Left lung (tissue), 10 donors: ENCODE data around the gene SERPINB3. TPM values are rescaled to one million over a fixed set of nuclear protein-coding genes. Genes with fewer than 3 reads are reported as not detected.

Experiments
- ATAC-seq: fragments of 200-7000 bp; cut with Tn5 transposase; one replicate; pipeline ENCODE4 v1.9.1; 2020; ENCODE audit warnings: moderate library complexity
- DNase-seq, 4 donors: peaks; one replicate each; pipeline ENCODE4 v3.0.0-alpha.2; 2013 to 2020
- H3K27ac ChIP-seq, 2 donors: fragments of 200-600 bp; sonication (generic) in 1 of 2; one replicate each; pipeline versions ENCODE4 v1.5.0 to v1.8.0; 2020 to 2021
- H3K27me3 ChIP-seq, 2 donors: fragments of 200-600 bp; sonication (generic) in 1 of 2; one replicate each; pipeline versions ENCODE4 v1.5.0 to v1.8.0; 2020 to 2021
- H3K36me3 ChIP-seq, 2 donors: fragments of 200-600 bp; sonication (generic) in 1 of 2; one replicate each; pipeline versions ENCODE4 v1.5.0 to v1.8.0; 2020 to 2021
- H3K4me1 ChIP-seq, 2 donors: fragments of 200-600 bp; one replicate each; pipeline ENCODE4 v1.8.0; 2021
- H3K4me3 ChIP-seq, 2 donors: fragments of 200-600 bp; sonication (generic) in 1 of 2; one replicate each; pipeline versions ENCODE4 v1.5.0 to v1.8.0; 2020 to 2021; ENCODE audit warnings: mild to moderate bottlenecking in 1 of 2
- H3K9me3 ChIP-seq, 2 donors: fragments of 200-600 bp; sonication (generic) in 1 of 2; one replicate each; pipeline versions ENCODE4 v1.5.0 to v1.8.0; 2020 to 2021
- intact Hi-C, 2 donors: fragments of 100-400 bp; cut with DNase I; formaldehyde crosslinking; loops; one replicate each; pipeline versions ENCODE4 v1.11.2 to v1.14.2; 2022
- polyA plus RNA-seq, 6 donors: library from polyadenylated mRNA; unstranded; fragments of 120-200 nt; gene quantifications; one replicate each; pipeline ENCODE4 v1.2.1, GENCODE V29; 2013; ENCODE audit not compliant: insufficient read length in 6 of 6
- total RNA-seq, 2 donors: library from RNA; stranded (reverse); fragmentation: NEBNext Ultra II Directional; extraction: Animal tissue kit (Norgen Biotek cat#: 25700); gene quantifications; one replicate each; pipeline ENCODE4 v1.2.1, GENCODE V29; 2021
- TF ChIP-seq, protein P1 (sequence below), 2 donors: fragments of 200-600 bp; sonication (generic) in 1 of 2; IDR thresholded peaks; one replicate each; pipeline versions ENCODE4 v1.5.0 to v1.8.0; 2021; ENCODE audit warnings: antibody characterized with exemption in 2 of 2
- donor health status: DM: no; HTN: yes; CAD: no.
- donor health status: DM: no; HTN: no; CAD: no.

SERPINB3 gene
- total and polyA plus RNA-seq, 8 donors: not detected

DNA sequence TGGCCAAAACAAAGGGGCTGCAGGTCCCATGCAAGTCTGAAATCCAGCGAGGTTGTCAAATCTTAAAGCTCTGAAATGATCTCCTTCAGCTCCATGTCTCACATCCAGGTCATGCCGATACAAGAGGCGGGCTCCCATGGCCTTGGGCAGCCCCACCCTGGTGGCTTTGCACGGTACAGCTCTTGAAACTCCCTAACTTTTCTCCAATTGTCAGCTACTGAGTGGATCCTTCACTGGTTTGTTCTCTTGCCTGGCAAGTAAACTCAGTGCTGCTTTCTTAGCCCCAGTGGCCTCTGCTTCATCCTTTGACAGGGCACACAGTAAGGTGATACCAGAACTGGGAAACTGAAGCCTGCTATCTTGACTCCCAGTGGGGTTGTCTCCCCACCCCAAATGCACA is 48.3 kb downstream of the SERPINB3 start:
- Histone ChIP-seq H3K27me3 (no peaks in the 10 kb centered on the region), H3K36me3 (no peaks in the 10 kb centered on the region), H3K27ac (no peak overlapping the region), H3K4me1 (no peaks in the 10 kb centered on the region), H3K4me3 (no peak overlapping the region), H3K9me3 (no peaks in the 10 kb centered on the region)
- DNase-seq (no peak), ATAC-seq (no peak)
- intact Hi-C loops: no loop called here
- TF ChIP-seq, protein P1, sequence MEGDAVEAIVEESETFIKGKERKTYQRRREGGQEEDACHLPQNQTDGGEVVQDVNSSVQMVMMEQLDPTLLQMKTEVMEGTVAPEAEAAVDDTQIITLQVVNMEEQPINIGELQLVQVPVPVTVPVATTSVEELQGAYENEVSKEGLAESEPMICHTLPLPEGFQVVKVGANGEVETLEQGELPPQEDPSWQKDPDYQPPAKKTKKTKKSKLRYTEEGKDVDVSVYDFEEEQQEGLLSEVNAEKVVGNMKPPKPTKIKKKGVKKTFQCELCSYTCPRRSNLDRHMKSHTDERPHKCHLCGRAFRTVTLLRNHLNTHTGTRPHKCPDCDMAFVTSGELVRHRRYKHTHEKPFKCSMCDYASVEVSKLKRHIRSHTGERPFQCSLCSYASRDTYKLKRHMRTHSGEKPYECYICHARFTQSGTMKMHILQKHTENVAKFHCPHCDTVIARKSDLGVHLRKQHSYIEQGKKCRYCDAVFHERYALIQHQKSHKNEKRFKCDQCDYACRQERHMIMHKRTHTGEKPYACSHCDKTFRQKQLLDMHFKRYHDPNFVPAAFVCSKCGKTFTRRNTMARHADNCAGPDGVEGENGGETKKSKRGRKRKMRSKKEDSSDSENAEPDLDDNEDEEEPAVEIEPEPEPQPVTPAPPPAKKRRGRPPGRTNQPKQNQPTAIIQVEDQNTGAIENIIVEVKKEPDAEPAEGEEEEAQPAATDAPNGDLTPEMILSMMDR (IDR thresholded peaks at IDR 0.05): no peak

DNA sequence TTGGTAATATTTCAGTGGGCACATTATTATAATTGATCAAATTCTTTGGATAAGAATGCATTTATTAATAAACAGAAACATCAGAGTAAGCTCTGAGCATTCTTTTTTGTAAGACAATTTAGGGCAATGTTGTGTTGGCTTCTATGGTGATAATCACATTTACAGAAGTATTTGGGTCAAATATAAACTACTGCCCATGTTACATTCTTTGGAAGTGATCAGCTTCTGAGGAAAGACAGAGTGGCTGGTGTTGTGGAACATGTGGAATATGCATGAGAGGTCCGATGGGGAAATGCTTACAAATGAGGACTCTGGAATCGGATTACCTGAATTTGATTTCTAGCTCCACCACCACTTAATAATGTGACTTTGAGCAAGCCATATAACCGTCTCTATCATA is 55.2 kb downstream of the SERPINB3 start:
- Histone ChIP-seq H3K27ac (no peak overlapping the region), H3K4me3 (no peak overlapping the region), H3K9me3 (no peaks in the 10 kb centered on the region), H3K36me3 (no peaks in the 10 kb centered on the region), H3K4me1 (no peaks in the 10 kb centered on the region), H3K27me3 (no peaks in the 10 kb centered on the region)
- TF ChIP-seq, protein P1 (IDR thresholded peaks at IDR 0.05): no peak
- DNase-seq (no peak), ATAC-seq (no peak)
- intact Hi-C loops: no loop called here

Other genes starting within 250 kb of the SERPINB3 start
- gene VPS4B, start 239.4 kb downstream of the SERPINB3 start, total RNA-seq: 10 to 100 TPM; 57.0 to 71.4 TPM
- gene VPS4B, start 239.4 kb downstream of the SERPINB3 start, polyA plus RNA-seq: 10 to 100 TPM; 48.2 to 55.9 (median 53.1) TPM
- under 1 TPM in 1 of 2 donors, not detected in 1; 0.34 TPM for gene SERPINB5, start 184.9 kb downstream of the SERPINB3 start, total RNA-seq
- gene SERPINB5, start 184.9 kb downstream of the SERPINB3 start, polyA plus RNA-seq: not detected
- not detected for gene SERPINB12, start 119.5 kb downstream of the SERPINB3 start, total RNA-seq
- not detected for gene SERPINB12, start 119.5 kb downstream of the SERPINB3 start, polyA plus RNA-seq
- gene SERPINB13, start 74.5 kb downstream of the SERPINB3 start, total RNA-seq: not detected
- gene SERPINB13, start 74.5 kb downstream of the SERPINB3 start, polyA plus RNA-seq: not detected
- under 1 TPM in 1 of 2 donors, not detected in 1; 0.42 TPM for gene SERPINB4, start 17.6 kb downstream of the SERPINB3 start, total RNA-seq
- gene SERPINB4, start 17.6 kb downstream of the SERPINB3 start, polyA plus RNA-seq: not detected
- not detected for gene SERPINB11, start 41.1 kb upstream of the SERPINB3 start, total RNA-seq
- not detected for gene SERPINB11, start 41.1 kb upstream of the SERPINB3 start, polyA plus RNA-seq
- gene SERPINB7, start 113.5 kb upstream of the SERPINB3 start, total RNA-seq: under 1 TPM; 0.24 to 0.32 TPM
- not detected for gene SERPINB7, start 113.5 kb upstream of the SERPINB3 start, polyA plus RNA-seq
- gene SERPINB2, start 225.8 kb upstream of the SERPINB3 start, total RNA-seq: 1 to 10 TPM; 1.1 to 3.5 TPM
- gene SERPINB2, start 225.8 kb upstream of the SERPINB3 start, polyA plus RNA-seq: under 1 TPM in 5 of 6 donors, not detected in 1; 0.13 to 0.49 (median 0.24) TPM
- gene SERPINB10, start 246.1 kb upstream of the SERPINB3 start, total RNA-seq: under 1 TPM in 1 of 2 donors, not detected in 1; 0.58 TPM
- under 1 TPM; 0.10 to 0.48 (median 0.29) TPM for gene SERPINB10, start 246.1 kb upstream of the SERPINB3 start, polyA plus RNA-seq